Tibial nerve (tissue), 4 donors: Measurements from ENCODE around the gene NTM.

Source experiments
- EP300 ChIP-seq, 2 donors: sonication (generic); formaldehyde crosslinking; IDR thresholded peaks; one replicate each; pipeline ENCODE4 v1.6.1; 2017; ENCODE audit warnings: antibody characterized with exemption in 2 of 2, mild to moderate bottlenecking in 1 of 2
- POLR2A ChIP-seq, 2 donors: fragments of 450-650 bp; IDR thresholded peaks; one replicate each; pipeline ENCODE4 v1.6.1; 2017; ENCODE audit warnings: antibody characterized with exemption in 2 of 2, mild to moderate bottlenecking in 2 of 2, moderate library complexity in 2 of 2
- TF ChIP-seq, protein P1 (sequence below), 5 experiments: fragments of 200-600 bp in 3 of 5; fragments of 450-650 bp in 2 of 5; sonication (generic) in 3 of 5; IDR thresholded peaks; one replicate each; pipeline ENCODE4 v1.5.1; 2016 to 2019; ENCODE audit warnings: antibody characterized with exemption in 5 of 5, mild to moderate bottlenecking in 3 of 5, moderate library complexity in 2 of 5

DNA sequence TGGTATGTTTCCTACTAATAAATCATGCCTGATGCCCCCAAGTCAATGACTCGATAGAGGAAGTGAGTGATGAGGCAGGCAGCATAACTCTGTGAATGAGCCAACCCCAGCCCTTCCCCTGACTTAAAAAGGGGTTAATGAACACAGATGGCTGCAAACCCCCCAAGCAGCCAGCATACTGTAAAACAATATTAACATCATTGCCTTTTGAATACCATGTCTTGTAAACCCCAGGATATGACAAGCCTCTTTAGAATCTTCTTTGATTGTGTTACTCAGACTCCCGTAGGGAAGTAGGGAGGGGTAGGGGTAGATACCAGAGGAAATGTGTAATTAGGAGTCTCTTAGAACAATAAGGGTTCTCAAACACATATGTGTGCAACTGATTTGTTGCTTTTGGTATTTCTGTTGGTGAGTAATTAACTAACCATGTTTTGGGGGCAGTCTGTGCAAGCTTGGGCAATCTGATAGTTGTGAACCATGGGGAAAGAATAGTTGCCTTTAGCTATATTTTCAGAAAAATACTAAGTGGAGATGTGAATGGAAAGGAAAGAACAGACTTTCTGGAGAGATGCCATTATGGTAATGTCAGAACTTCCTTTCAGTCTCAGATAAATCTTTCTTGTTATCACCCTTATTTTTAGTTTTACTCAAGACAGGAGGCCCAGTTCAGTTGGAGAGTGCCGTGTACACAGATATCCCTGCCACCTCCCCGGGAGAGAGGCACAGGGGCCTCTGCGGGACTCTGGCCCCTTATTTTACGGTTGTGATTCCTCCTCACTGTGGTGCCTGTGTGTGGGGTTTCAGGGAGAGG lies 701.8 kb downstream of the NTM start:
- peak in 1 of 2 donors; percentile 27 for TF ChIP-seq EP300 (IDR thresholded peaks at IDR 0.05)
- TF ChIP-seq, protein P1, sequence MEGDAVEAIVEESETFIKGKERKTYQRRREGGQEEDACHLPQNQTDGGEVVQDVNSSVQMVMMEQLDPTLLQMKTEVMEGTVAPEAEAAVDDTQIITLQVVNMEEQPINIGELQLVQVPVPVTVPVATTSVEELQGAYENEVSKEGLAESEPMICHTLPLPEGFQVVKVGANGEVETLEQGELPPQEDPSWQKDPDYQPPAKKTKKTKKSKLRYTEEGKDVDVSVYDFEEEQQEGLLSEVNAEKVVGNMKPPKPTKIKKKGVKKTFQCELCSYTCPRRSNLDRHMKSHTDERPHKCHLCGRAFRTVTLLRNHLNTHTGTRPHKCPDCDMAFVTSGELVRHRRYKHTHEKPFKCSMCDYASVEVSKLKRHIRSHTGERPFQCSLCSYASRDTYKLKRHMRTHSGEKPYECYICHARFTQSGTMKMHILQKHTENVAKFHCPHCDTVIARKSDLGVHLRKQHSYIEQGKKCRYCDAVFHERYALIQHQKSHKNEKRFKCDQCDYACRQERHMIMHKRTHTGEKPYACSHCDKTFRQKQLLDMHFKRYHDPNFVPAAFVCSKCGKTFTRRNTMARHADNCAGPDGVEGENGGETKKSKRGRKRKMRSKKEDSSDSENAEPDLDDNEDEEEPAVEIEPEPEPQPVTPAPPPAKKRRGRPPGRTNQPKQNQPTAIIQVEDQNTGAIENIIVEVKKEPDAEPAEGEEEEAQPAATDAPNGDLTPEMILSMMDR (IDR thresholded peaks at IDR 0.05) = no peak
- no peak for TF ChIP-seq POLR2A (IDR thresholded peaks at IDR 0.05)
